ENCODE results near the gene KCTD16.

GRCh38 chr5:144323181-144323580 is 152.5 kb downstream of the KCTD16 start:
- no peak for TF ChIP-seq POLR2A (IDR thresholded peaks at IDR 0.05)
- TF ChIP-seq, protein P1, sequence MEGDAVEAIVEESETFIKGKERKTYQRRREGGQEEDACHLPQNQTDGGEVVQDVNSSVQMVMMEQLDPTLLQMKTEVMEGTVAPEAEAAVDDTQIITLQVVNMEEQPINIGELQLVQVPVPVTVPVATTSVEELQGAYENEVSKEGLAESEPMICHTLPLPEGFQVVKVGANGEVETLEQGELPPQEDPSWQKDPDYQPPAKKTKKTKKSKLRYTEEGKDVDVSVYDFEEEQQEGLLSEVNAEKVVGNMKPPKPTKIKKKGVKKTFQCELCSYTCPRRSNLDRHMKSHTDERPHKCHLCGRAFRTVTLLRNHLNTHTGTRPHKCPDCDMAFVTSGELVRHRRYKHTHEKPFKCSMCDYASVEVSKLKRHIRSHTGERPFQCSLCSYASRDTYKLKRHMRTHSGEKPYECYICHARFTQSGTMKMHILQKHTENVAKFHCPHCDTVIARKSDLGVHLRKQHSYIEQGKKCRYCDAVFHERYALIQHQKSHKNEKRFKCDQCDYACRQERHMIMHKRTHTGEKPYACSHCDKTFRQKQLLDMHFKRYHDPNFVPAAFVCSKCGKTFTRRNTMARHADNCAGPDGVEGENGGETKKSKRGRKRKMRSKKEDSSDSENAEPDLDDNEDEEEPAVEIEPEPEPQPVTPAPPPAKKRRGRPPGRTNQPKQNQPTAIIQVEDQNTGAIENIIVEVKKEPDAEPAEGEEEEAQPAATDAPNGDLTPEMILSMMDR (IDR thresholded peaks at IDR 0.05), result no peak
